Activated B cell treated with CpG ODN at 0.5 μM for 24 hours (primary cell): ENCODE data around the gene HHIPL1. TPM values are rescaled to one million over a fixed set of nuclear protein-coding genes. Genes with fewer than 3 reads are reported as not detected.
A peak's percentile ranks its signal among the peaks of the same experiment; 100 is the strongest.

Source experiments
- ATAC-seq: fragments of 200-7000 bp; cut with Tn5 transposase; one replicate; pipeline ENCODE4 v1.10.0; 2021; ENCODE audit warnings: low read depth, mild to moderate bottlenecking, moderate library complexity
- CTCF ChIA-PET: fragments of 350-600 bp; sonication (Branson Sonifier 250); formaldehyde crosslinking; loops from one replicate; lab custom pipeline; 2021; ENCODE audit warnings: antibody characterized with exemption; lab: Charles Lee
- POLR2A ChIA-PET: fragments of 350-600 bp; sonication (Branson Sonifier 250); formaldehyde crosslinking; loops from one replicate; lab custom pipeline; 2021; ENCODE audit warnings: antibody characterized with exemption; lab: Charles Lee
- DNase-seq: peaks from one replicate; pipeline ENCODE4 v3.0.0; 2022
- H3K27ac Mint-ChIP-seq: one replicate; pipeline ENCODE4 v1.8.0; 2020; ENCODE audit warnings: mixed read lengths
- H3K27me3 Mint-ChIP-seq: one replicate; pipeline ENCODE4 v1.8.0; 2021; ENCODE audit warnings: mixed read lengths
- H3K36me3 Mint-ChIP-seq: one replicate; pipeline ENCODE4 v1.8.0; 2021; ENCODE audit warnings: low read depth, mixed read lengths
- H3K4me1 Mint-ChIP-seq: one replicate; pipeline ENCODE4 v1.8.0; 2021; ENCODE audit warnings: mixed read lengths
- H3K4me3 Mint-ChIP-seq: one replicate; pipeline ENCODE4 v1.8.0; 2020; ENCODE audit warnings: mild to moderate bottlenecking, mixed read lengths
- H3K9me3 Mint-ChIP-seq: one replicate; pipeline ENCODE4 v1.8.0; 2020; ENCODE audit warnings: mixed read lengths
- intact Hi-C: fragments of 100-400 bp; cut with micrococcal nuclease; formaldehyde crosslinking; loops from one replicate; pipeline ENCODE4 v1.15.1; 2024
- total RNA-seq: library from RNA; stranded (reverse); gene quantifications from 2 replicates; pipeline ENCODE4 v1.2.3, GENCODE V29; 2022
- TF ChIP-seq, protein P1 (sequence below): fragments of 200-600 bp; IDR thresholded peaks from one replicate; pipeline ENCODE4 v1.8.0; 2022; ENCODE audit warnings: antibody characterized with exemption, mild to moderate bottlenecking

HHIPL1 gene
- total RNA-seq, 1 donor from 2014 or later: not detected

DNA sequence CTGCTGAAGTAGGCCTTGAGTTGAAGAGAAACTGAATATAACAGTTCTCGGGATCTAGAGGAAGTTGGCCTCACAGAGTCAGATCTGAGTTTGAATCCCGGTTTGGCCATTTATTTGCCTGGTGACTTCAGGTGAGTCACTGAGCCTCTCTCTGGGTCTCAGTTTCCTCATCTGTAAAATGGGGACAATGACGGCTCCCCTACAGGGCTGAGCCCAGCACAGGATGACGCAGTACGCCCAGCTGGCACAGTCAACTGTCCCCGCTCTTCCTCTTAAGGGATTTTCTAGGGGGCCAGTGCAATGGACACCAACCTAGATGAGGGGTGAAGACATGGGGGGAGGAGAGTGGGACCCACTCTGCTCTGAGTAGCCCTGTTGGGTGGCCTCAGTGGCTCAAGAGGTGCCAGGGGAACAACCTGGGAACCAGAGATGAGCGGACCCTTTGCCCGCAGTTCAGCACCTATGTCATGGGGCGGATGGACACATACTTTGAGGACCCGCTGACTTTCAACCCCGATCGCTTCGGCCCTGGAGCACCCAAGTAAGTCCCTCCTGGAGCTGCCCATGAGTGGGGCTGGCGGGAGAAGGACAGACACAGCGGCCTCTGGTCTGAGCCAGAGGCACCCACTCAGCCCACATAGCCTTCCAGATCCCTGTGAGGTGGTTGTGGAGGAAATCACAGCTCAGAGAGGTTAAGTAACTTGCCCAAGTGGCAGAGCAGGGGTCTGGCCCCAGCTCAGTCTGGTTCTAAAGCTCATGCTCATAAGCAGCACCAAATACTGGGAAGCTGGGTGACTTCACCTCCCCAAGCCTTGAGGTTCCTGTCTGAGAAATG is 80.2 kb downstream of the HHIPL1 start:
- TF ChIP-seq, protein P1, sequence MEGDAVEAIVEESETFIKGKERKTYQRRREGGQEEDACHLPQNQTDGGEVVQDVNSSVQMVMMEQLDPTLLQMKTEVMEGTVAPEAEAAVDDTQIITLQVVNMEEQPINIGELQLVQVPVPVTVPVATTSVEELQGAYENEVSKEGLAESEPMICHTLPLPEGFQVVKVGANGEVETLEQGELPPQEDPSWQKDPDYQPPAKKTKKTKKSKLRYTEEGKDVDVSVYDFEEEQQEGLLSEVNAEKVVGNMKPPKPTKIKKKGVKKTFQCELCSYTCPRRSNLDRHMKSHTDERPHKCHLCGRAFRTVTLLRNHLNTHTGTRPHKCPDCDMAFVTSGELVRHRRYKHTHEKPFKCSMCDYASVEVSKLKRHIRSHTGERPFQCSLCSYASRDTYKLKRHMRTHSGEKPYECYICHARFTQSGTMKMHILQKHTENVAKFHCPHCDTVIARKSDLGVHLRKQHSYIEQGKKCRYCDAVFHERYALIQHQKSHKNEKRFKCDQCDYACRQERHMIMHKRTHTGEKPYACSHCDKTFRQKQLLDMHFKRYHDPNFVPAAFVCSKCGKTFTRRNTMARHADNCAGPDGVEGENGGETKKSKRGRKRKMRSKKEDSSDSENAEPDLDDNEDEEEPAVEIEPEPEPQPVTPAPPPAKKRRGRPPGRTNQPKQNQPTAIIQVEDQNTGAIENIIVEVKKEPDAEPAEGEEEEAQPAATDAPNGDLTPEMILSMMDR: no peak
- Mint-ChIP-seq H3K36me3 (no peaks in the 10 kb centered on the region), H3K4me1 (no peaks in the 10 kb centered on the region), H3K27ac (no peak overlapping the region), H3K9me3 (no peaks in the 10 kb centered on the region), H3K27me3 (peaks cover 33% of the 10 kb centered on the region), H3K4me3 (no peak overlapping the region)
- POLR2A ChIA-PET: no interaction called here
- no peak for DNase-seq
- no peak for ATAC-seq
- intact Hi-C loops: no loop called here
- CTCF ChIA-PET: no interaction called here

DNA sequence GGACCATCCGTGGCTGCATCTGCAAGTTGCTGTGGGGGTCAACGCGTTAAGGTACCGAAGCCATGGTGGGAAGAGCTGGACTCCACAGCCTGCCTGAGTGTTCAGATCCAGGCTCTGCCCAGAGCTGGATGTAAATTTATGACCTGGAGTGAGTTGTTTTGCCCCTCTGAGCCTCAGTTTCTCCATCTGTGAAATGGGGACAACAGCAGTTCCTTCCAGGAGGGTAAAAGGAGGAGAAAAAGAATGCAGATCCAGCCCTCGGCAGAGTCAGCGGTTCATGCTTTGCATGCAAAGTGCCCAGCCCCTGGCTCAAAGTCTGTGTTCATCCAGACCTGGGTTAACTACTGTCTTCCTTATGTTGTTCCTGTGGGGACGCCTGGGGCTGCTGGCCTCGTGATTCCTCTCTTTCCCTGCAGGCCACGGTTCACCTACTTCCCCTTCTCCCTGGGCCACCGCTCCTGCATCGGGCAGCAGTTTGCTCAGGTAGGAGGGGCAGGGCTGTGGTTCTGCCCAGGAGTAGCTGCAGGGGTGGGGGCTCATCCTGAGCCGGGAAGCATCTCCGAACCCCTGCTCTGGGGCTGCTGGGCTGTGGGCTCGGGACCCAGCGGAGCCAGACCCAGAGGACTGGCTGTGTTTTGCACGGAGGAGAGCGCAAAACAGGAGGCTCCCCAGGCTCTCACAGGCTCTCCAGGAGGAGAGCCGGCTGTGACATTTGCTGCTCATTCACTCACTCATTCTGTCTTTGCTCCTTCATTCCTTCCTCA is 81.0 kb downstream of the HHIPL1 start:
- DNase-seq: peak; percentile 6
- CTCF ChIA-PET: no interaction called here
- TF ChIP-seq, protein P1: no peak

DNA sequence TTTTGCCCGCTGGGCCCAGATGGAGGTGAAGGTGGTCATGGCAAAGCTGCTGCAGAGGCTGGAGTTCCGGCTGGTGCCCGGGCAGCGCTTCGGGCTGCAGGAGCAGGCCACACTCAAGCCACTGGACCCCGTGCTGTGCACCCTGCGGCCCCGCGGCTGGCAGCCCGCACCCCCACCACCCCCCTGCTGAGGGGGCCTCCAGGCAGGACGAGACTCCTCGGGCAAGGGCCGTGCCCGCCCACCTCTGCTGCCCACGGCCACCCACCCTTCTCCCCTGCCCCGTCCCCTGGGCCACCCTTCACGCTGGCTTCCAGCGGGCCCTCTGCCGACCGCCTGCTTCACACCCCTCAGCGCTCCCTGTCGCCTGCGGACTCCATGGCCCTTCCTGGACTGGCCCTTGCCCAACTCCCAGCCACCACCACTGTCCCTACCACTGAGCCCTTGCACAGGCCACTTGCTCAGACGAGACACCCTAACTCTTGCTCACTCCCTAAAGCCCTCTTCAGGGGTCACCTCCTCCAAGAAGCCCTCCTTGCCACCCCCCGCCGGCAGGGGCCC is 81.7 kb downstream of the HHIPL1 start:
- CTCF ChIA-PET: no interaction called here
- no peak for ATAC-seq
- H3K27me3 Mint-ChIP-seq: peaks cover 33% of the 10 kb centered on the region

More for the DNA sequence above, 81.0 kb downstream of the HHIPL1 start:
- H3K9me3 Mint-ChIP-seq: no peaks in the 10 kb centered on the region
- POLR2A ChIA-PET: no interaction called here
- H3K4me1 Mint-ChIP-seq: peaks cover 2% of the 10 kb centered on the region
- no peak for ATAC-seq
- H3K36me3 Mint-ChIP-seq: no peaks in the 10 kb centered on the region
- no peak overlapping the region for H3K27ac Mint-ChIP-seq
- intact Hi-C loops: no loop called here
- no peak overlapping the region for H3K4me3 Mint-ChIP-seq
- peaks cover 33% of the 10 kb centered on the region for H3K27me3 Mint-ChIP-seq

DNA sequence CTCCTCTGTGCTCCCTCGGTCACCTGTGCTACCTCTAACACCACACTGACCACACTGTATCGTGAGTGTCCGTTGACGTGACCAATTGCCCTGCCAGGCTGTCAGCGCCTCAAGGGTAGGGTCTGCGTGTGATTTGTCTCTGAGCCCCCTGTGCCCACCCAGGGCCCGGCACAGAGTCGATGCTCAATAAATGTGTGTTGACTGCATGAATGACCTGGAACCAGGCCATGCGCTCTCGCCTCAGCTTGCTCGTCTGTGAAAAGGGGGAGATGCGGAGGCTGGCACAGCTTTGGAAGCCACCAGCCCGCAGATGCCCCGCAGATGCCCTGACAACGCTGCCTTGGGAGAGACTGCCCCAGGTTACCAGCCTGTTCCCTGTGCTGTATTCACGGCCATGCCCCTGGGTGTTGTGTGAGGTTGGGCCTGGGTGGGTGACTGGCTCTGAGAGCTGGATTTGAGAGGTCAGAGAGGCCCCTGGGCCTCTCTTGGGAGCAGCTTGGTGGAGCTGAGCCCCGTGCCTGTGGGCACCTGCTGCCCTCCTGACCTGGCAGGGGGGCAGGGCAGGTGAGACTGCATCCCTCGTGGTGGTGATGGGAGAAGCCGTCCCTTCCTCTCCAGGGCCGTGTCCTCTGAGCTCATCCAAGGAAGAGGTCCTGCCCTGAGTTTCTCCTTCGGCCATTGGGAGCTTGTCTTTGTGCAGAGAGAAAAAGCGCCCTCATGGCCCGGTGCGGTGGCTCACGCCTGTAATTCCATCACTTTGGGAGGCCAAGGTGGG is 82.4 kb downstream of the HHIPL1 start:
- ChIA-PET CTCF (no interaction called here), POLR2A (no interaction called here)
- H3K9me3 Mint-ChIP-seq: no peaks in the 10 kb centered on the region

More for the DNA sequence above, 81.7 kb downstream of the HHIPL1 start:
- H3K27ac Mint-ChIP-seq: no peak overlapping the region
- POLR2A ChIA-PET: no interaction called here
- peak; percentile 8 for DNase-seq
- intact Hi-C loops: no loop called here
- H3K9me3 Mint-ChIP-seq: no peaks in the 10 kb centered on the region
- H3K4me3 Mint-ChIP-seq: no peak overlapping the region
- no peaks in the 10 kb centered on the region for H3K36me3 Mint-ChIP-seq
- H3K4me1 Mint-ChIP-seq: peaks cover 2% of the 10 kb centered on the region
- TF ChIP-seq, protein P1: no peak

More for the DNA sequence above, 82.4 kb downstream of the HHIPL1 start:
- H3K4me3 Mint-ChIP-seq: no peak overlapping the region
- peaks cover 33% of the 10 kb centered on the region for H3K27me3 Mint-ChIP-seq
- no peak for DNase-seq
- H3K36me3 Mint-ChIP-seq: no peaks in the 10 kb centered on the region
- H3K4me1 Mint-ChIP-seq: peaks cover 2% of the 10 kb centered on the region
- no peak for ATAC-seq
- TF ChIP-seq, protein P1: no peak
- intact Hi-C loops: no loop called here
- H3K27ac Mint-ChIP-seq: no peak overlapping the region
